C4-2B (cell line): ENCODE results near the gene DGKI.

Experiments used
- CTCF ChIP-seq: fragments of 450-650 bp; conservative IDR thresholded peaks from 2 replicates; pipeline ENCODE4 v1.5.1; 2017; ENCODE audit warnings: mild to moderate bottlenecking
- ZFX ChIP-seq: fragments of 450-650 bp; IDR thresholded peaks from 2 replicates; pipeline ENCODE4 v1.6.1; 2017

- TF ChIP-seq CTCF (no peak), ZFX (no peak)
These were observed 375.6 kb downstream of the DGKI start for GRCh38 chr7:137471128-137471527.
